Activated T-helper 2 cell treated with anti-CD3 and anti-CD28 coated beads, Interferon-gamma antibody, Interleukin-2, Interleukin-4, amounts not matched to agents 10 μg/mL and 5 μg/mL and 100 μg/mL, durations not matched to agents 14 hours and 24 hours and 36 hours (primary cell): ENCODE measurements around the gene PLCL1. TPM values are rescaled to one million over a fixed set of nuclear protein-coding genes. Genes with fewer than 3 reads are reported as not detected.

Experiments
- DNase-seq: peaks from one replicate; pipeline ENCODE4 v3.0.0; 2021; ENCODE audit warnings: low spot score
- H3K27ac Mint-ChIP-seq: one replicate; pipeline ENCODE4 v1.8.0; 2021; ENCODE audit warnings: mixed read lengths
- H3K27me3 Mint-ChIP-seq: one replicate; pipeline ENCODE4 v1.8.0; 2021; ENCODE audit warnings: low read depth, mixed read lengths
- H3K36me3 Mint-ChIP-seq: one replicate; pipeline ENCODE4 v1.8.0; 2021; ENCODE audit warnings: low read depth, mixed read lengths
- H3K4me1 Mint-ChIP-seq: one replicate; pipeline ENCODE4 v1.8.0; 2021; ENCODE audit warnings: low read depth, mixed read lengths
- H3K4me3 Mint-ChIP-seq: one replicate; pipeline ENCODE4 v1.8.0; 2021; ENCODE audit warnings: low read depth, mild to moderate bottlenecking, moderate library complexity, mixed read lengths
- H3K9me3 Mint-ChIP-seq: one replicate; pipeline ENCODE4 v1.8.0; 2021; ENCODE audit warnings: mixed read lengths
- intact Hi-C: fragments of 100-400 bp; cut with micrococcal nuclease; formaldehyde crosslinking; loops from one replicate; pipeline ENCODE4 v1.15.1; 2023
- total RNA-seq: library from RNA; stranded (reverse); gene quantifications from 2 replicates; pipeline ENCODE4 v1.2.3, GENCODE V29; 2022

The PLCL1 gene
- total RNA-seq, 1 donor from 2014 or later, result 1.8 TPM

DNA sequence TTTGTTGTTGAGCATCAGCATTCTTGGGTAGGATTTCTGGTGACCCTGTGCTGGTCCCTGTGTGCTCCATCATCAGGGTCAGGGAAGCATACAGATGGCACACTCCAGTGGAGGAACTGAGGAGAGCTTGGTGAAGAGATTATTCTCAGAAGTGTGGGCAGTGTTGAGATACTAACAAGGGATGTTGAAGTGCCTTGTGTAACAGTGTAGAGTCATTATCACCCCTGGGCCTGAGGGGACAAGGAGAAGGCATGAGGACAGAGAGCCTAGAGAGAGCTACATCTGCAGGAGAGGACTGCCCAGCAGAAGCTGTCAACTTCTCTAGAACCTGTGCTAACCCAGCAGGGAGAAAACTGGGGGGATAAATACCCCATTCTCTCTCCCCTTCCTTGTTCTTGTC lies 189.0 kb downstream of the PLCL1 start:
- Mint-ChIP-seq H3K4me3 (no peak overlapping the region), H3K27ac (no peak overlapping the region), H3K36me3 (peaks cover 12% of the 10 kb centered on the region), H3K27me3 (no peaks in the 10 kb centered on the region), H3K9me3 (peaks cover 17% of the 10 kb centered on the region), H3K4me1 (peaks cover 47% of the 10 kb centered on the region)
- no peak for DNase-seq
- intact Hi-C loops, result no loop called here

DNA sequence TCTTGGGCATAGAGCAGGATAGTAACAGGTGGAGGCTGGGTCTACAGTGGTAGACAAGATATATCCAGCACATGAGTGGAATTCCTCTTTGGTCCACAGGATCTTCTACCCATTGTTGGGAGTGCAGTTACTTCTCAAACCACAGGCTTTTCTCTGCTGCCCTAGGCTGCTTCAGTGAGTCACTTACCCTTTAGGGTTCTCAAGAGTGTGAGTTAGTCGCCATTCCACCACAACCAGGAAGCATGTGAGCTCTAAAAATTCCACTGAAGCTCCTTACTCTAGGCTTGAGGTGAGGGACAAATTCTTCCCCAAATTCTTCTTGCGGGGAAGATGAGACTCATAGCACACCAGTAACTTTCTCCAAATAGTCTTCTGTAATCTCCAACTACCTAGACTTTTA lies 189.4 kb downstream of the PLCL1 start:
- peaks cover 51% of the 10 kb centered on the region for H3K4me1 Mint-ChIP-seq
- H3K4me3 Mint-ChIP-seq, result no peak overlapping the region

DNA sequence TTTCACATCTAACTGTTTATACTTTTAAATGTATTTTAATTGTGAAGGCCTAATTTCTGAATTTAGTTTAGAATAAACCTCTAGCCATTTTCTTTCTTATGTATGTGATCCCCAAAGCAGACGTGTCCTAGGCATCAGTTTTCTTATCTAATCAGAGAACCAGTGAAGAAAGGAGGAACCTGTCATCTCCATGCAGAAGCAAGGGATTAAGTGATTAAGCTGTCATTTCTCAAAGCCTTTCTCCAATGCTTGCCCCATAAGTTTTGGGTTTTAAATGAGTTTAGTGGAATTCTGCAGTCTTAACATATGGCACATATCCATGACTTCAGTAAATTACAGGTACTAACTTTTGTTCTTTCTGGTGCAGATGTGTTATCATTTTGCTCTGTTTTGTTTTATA lies 190.4 kb downstream of the PLCL1 start:
- Mint-ChIP-seq H3K4me3 (no peak overlapping the region), H3K36me3 (peaks cover 8% of the 10 kb centered on the region), H3K9me3 (peaks cover 13% of the 10 kb centered on the region), H3K4me1 (peaks cover 54% of the 10 kb centered on the region), H3K27me3 (no peaks in the 10 kb centered on the region), H3K27ac (no peak overlapping the region)
- DNase-seq, result no peak
- intact Hi-C loops, result no loop called here

More for the DNA sequence above, 189.4 kb downstream of the PLCL1 start:
- H3K36me3 Mint-ChIP-seq, result peaks cover 12% of the 10 kb centered on the region
- no peak overlapping the region for H3K27ac Mint-ChIP-seq
- no peaks in the 10 kb centered on the region for H3K27me3 Mint-ChIP-seq
- peaks cover 17% of the 10 kb centered on the region for H3K9me3 Mint-ChIP-seq
- no peak for DNase-seq
- intact Hi-C loops, result no loop called here

DNA sequence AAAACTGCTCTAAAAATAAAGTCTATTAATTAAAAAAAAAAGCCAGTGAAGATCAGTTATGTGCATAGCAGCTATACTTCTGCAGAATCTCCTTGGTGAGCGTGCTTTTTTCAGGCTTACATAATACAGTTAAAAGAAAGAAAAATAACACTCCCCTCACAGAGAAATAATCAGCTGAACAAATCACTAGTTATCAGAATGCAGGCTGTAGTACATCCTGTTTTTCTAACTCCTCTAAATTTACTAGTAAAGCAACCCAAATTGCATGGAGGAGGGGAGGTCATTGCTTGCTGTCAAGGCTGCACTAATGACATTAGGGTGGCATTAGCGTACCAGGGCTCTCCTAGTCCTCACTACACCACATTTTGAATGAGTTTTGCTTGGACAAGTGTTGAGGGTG lies 192.2 kb downstream of the PLCL1 start:
- H3K27ac Mint-ChIP-seq, result no peak overlapping the region
- H3K9me3 Mint-ChIP-seq, result peaks cover under 1% of the 10 kb centered on the region
- peaks cover 61% of the 10 kb centered on the region for H3K4me1 Mint-ChIP-seq
- intact Hi-C loops, result no loop called here
- DNase-seq, result no peak
- no peaks in the 10 kb centered on the region for H3K27me3 Mint-ChIP-seq
- H3K36me3 Mint-ChIP-seq, result no peaks in the 10 kb centered on the region
- H3K4me3 Mint-ChIP-seq, result no peak overlapping the region

DNA sequence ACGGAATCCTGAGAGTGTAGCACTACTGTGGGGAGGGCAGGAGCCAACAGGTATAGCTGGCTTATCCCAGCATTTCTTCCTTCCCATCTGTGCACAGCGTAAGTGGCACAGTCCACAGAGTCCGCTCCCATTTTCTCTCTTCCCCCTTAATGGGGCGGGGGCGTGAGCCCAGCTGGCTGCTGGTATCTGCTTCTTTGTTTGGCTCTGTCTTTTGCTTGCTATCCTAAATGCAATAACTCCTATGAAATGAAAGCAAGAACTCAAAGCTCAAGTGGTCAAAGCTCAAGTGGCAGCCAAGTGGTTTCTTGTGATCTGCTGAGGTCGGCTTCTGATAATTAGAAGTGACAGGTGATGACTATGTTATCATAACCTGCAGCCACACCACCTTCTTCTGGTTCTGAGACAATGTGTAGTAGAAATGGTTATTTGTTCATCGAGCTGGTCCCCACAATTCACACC lies 192.7 kb downstream of the PLCL1 start:
- Mint-ChIP-seq H3K4me3 (no peak overlapping the region), H3K27ac (no peak overlapping the region), H3K27me3 (no peaks in the 10 kb centered on the region), H3K9me3 (no peaks in the 10 kb centered on the region), H3K36me3 (no peaks in the 10 kb centered on the region), H3K4me1 (peaks cover 61% of the 10 kb centered on the region)
- intact Hi-C loops, result no loop called here
- no peak for DNase-seq

DNA sequence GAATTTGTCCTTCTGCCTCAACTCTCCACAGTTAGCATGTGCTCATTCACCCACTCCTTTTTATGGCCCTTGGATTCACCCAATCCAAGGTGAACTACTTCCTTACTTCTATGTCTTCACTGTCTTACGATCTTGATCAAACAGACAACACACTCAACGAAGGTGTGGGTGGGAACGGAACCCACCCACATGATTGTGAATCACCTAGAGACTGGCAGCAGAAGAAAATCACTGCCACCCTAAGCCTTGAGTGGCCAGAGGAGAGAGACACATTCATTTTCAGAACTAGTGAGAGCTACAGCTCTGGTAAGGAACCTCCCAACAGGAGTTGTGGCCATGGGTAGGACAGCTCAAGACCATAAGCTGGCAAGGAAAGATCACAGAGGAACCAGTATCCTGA lies 194.3 kb downstream of the PLCL1 start:
- no peaks in the 10 kb centered on the region for H3K9me3 Mint-ChIP-seq
- no peaks in the 10 kb centered on the region for H3K36me3 Mint-ChIP-seq
- intact Hi-C loops, result no loop called here
- H3K27me3 Mint-ChIP-seq, result no peaks in the 10 kb centered on the region
- H3K4me3 Mint-ChIP-seq, result no peak overlapping the region
- H3K27ac Mint-ChIP-seq, result no peak overlapping the region
- DNase-seq, result no peak
- peaks cover 53% of the 10 kb centered on the region for H3K4me1 Mint-ChIP-seq

DNA sequence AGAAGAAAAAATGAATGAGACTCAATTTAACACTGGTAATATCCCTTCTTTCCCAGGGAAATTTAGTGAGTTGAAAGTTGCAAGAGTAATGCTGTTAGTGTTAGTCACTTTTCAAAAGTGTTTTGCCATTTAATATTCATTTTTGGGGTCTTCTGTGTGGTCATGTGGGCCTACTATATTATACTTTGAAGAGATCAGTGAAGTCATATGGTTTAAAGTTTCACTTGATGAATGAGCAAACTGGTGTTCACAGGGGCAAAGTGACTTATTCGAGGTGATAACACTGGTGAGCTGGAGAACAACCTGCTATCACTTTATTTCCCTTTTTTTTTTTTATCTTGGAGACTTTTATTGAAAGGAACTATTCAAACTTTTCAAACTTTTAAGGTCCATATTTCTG lies 196.0 kb downstream of the PLCL1 start:
- H3K9me3 Mint-ChIP-seq, result no peaks in the 10 kb centered on the region
- DNase-seq, result no peak
- no peaks in the 10 kb centered on the region for H3K36me3 Mint-ChIP-seq
- H3K4me3 Mint-ChIP-seq, result no peak overlapping the region
- no peak overlapping the region for H3K27ac Mint-ChIP-seq
- H3K4me1 Mint-ChIP-seq, result peaks cover 57% of the 10 kb centered on the region
- intact Hi-C loops, result no loop called here
- H3K27me3 Mint-ChIP-seq, result no peaks in the 10 kb centered on the region

DNA sequence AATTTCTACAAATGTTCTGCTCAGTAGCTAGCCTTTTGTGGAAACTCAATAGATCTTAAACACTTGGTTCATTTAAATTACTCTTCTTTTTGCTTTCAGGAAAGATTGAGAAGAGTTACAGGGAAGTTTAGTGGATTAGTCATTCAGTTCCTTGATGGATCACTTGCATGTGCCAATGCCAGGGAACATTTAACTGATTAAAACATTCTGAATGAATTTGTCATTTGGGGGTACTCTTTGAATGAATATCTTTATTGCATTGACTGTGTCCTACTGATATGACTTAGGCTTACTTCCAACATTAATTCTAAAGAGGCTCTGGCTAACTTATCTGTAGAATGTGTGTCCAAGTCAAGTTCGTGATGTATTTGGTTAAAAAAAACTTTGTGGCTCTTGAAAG lies 199.8 kb downstream of the PLCL1 start:
- Mint-ChIP-seq H3K36me3 (peaks cover 3% of the 10 kb centered on the region), H3K27me3 (no peaks in the 10 kb centered on the region), H3K9me3 (peaks cover 10% of the 10 kb centered on the region), H3K4me3 (no peak overlapping the region), H3K4me1 (peaks cover 50% of the 10 kb centered on the region), H3K27ac (no peak overlapping the region)
- intact Hi-C loops, result loop anchor here (2.0 kb wide), 1 partner anchor 69 kb away; no protein-coding TSS in a partner anchor
- DNase-seq, result no peak

DNA sequence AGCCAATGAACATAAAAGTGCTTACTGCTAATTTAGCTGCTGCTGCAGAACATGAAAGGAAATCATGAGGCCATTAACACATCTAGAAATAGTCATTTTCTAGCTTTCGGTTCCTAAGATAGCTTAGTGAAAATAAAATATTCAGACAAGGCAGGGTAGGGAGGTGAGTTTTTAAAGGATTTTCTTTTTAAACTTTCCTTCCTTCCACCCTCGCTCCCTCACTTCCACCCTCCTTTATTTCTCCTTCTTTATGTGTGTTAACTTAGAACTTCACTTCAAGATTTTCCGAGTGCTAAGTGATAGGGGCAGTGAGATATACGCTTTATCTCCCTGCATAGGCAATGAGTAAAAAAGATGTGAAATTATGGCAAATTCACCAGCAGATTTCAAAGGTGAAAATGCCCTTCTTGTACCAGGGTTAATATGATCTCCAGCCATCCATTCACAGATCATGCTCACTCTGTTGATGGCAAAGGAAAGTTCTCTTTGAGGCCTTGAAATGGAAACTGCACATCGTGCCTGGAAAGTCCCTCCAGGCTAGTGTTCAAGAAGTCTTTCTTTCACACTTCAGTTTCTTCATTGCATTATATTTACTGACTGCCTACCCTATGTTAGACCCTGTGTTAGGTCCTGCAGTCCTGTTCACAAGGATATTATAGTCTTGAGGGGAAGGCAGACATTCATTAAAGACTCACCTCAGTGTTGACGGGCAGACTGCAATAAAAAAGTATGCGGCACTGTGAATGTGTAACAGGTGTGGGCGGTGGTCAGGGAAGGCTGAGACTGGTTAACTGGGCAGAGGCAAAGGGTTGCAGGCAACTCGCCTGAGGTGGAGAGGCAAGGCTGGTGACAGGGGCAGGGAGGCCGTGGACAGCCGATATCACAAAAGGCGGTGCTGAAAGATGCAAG lies 200.8 kb downstream of the PLCL1 start:
- Mint-ChIP-seq H3K27ac (peak overlapping the region; percentile 79), H3K4me3 (peak overlapping the region; percentile 20), H3K9me3 (peaks cover 19% of the 10 kb centered on the region), H3K27me3 (no peaks in the 10 kb centered on the region), H3K36me3 (peaks cover 10% of the 10 kb centered on the region), H3K4me1 (peaks cover 49% of the 10 kb centered on the region)
- DNase-seq, result no peak
- intact Hi-C loops, result loop anchor here (1.0 to 5.0 kb wide), 6 partner anchors 39 to 203 kb away; partner anchors contain the start of gene PLCL1

DNA sequence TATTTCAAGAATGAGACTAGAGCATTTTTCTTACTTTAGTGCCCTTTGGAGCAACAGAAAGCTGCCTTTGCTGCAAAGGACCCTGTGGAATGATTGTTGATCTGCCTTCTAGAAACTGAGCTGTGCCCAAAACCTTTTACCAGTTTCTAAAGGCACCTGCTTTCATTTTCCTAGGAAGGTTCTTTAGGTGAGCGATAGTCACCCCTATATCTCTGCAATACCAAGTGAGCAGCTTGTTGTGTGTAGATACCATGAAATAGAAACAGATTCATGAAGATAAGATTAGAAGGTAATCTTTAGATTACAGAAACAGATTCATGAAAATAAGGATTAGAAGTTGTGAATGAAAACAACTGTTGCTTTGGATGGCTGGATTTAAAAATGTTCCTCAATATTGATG lies 202.3 kb downstream of the PLCL1 start:
- Mint-ChIP-seq H3K27me3 (no peaks in the 10 kb centered on the region), H3K27ac (peak overlapping the region; percentile 46), H3K4me3 (no peak overlapping the region), H3K36me3 (peaks cover 26% of the 10 kb centered on the region), H3K4me1 (peaks cover 42% of the 10 kb centered on the region), H3K9me3 (peaks cover 35% of the 10 kb centered on the region)
- intact Hi-C loops, result loop anchor here (1.0 to 5.0 kb wide), 2 partner anchors 168 to 204 kb away; partner anchors contain the start of gene PLCL1
- no peak for DNase-seq

DNA sequence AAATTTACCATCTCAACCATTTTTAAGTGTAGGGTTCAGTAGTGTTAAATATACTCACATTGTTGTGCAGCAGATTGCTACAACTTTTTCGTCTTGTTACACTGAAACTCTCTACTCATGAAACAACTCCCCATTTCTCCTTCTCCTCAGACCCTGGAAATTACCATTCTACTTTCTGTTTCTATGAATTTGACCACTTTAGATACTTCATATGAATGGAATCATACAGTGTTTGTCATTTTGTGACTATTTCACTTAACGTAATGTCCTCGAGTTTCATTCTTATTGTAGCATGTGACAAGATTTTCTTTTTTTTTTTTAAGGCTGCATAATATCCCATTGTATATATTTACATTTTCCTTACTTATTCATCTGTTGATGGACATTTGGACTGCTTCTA lies 203.8 kb downstream of the PLCL1 start:
- no peak for DNase-seq

DNA sequence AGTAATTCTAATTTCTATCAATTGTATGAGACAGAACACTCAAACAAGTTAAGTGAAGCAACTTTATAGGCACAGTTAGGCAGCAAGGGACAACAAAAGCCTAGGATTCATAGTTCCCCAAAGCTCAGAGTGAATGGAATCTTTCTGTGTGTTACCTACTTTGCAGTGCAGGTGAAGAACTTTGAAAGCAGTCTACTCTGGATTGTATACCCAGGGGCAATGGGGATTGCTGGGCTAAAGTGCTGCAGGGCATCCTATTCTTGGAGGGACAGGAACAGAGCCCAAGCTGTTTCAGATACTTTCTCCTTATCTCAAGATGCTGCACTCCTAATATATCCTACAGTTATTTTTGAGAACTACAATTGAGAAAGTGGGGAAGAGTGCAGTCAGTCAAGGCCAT lies 207.6 kb downstream of the PLCL1 start:
- Mint-ChIP-seq H3K36me3 (peaks cover 31% of the 10 kb centered on the region), H3K9me3 (peaks cover 48% of the 10 kb centered on the region), H3K27ac (no peak overlapping the region), H3K27me3 (no peaks in the 10 kb centered on the region), H3K4me1 (peaks cover 21% of the 10 kb centered on the region), H3K4me3 (no peak overlapping the region)
- intact Hi-C loops, result no loop called here
- DNase-seq, result no peak

More for the DNA sequence above, 203.8 kb downstream of the PLCL1 start:
- Mint-ChIP-seq H3K4me1 (peaks cover 42% of the 10 kb centered on the region), H3K4me3 (no peak overlapping the region), H3K9me3 (peaks cover 47% of the 10 kb centered on the region), H3K27ac (peak overlapping the region; percentile 34), H3K36me3 (peaks cover 31% of the 10 kb centered on the region), H3K27me3 (no peaks in the 10 kb centered on the region)
- intact Hi-C loops, result loop anchor here (1.0 to 5.0 kb wide), 2 partner anchors 34 to 206 kb away; partner anchors contain the start of gene PLCL1

DNA sequence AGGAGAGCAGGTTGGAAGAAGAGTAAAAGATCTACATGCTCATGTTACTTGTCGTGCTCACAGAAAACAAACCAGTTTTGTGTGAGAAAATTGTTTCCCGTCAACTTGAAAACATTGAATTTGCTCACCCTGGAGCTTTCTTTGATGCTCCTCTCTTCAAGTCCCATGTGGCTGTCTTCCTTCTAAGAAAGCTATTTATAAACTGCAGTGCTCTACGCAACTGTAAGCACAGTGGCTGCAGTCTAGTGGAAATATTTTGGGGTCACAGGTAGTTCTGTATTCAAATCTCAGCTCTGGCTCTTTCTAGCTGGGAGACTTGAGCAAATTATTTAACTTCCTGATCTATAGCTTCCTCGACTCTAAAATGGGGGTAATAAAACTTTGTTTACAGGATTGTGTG lies 211.8 kb downstream of the PLCL1 start:
- H3K9me3 Mint-ChIP-seq, result peaks cover 27% of the 10 kb centered on the region
- intact Hi-C loops, result no loop called here
- no peak overlapping the region for H3K4me3 Mint-ChIP-seq
- H3K36me3 Mint-ChIP-seq, result peaks cover 10% of the 10 kb centered on the region
- H3K27me3 Mint-ChIP-seq, result no peaks in the 10 kb centered on the region
- no peak overlapping the region for H3K27ac Mint-ChIP-seq
- H3K4me1 Mint-ChIP-seq, result peaks cover 17% of the 10 kb centered on the region
- no peak for DNase-seq
